Left ventricle myocardium inferior (tissue), 1 donor: ENCODE data around the gene MYLK2. TPM values are rescaled to one million over a fixed set of nuclear protein-coding genes. Genes with fewer than 3 reads are reported as not detected.

Source experiments
- DNase-seq: peaks from one replicate; pipeline ENCODE4 v3.0.0-alpha.2; 2020
- H3K27ac ChIP-seq: fragments of 200-600 bp; replicated peaks from 2 replicates; pipeline ENCODE4 v1.8.0; 2021
- H3K27me3 ChIP-seq: fragments of 200-600 bp; 2 replicates; pipeline ENCODE4 v1.8.0; 2021; ENCODE audit warnings: low read depth
- H3K36me3 ChIP-seq: fragments of 200-600 bp; 2 replicates; pipeline ENCODE4 v1.8.0; 2021
- H3K4me1 ChIP-seq: fragments of 200-600 bp; 2 replicates; pipeline ENCODE4 v1.8.0; 2021
- H3K4me3 ChIP-seq: fragments of 200-600 bp; 2 replicates; pipeline ENCODE4 v1.8.0; 2021; ENCODE audit warnings: mild to moderate bottlenecking, moderate library complexity
- H3K9me3 ChIP-seq: fragments of 200-600 bp; replicated peaks from 2 replicates; pipeline ENCODE4 v1.8.0; 2021
- CTCF ChIP-seq: fragments of 200-600 bp; IDR thresholded peaks from 2 replicates; pipeline ENCODE4 v1.8.0; 2021; ENCODE audit warnings: antibody characterized with exemption, mild to moderate bottlenecking, borderline replicate concordance
- intact Hi-C: fragments of 100-400 bp; cut with micrococcal nuclease; formaldehyde crosslinking; loops from one replicate; pipeline ENCODE4 v1.11.0; 2022
- total RNA-seq: library from RNA; stranded (reverse); fragmentation: NEBNext Ultra II Directional; extraction: Animal tissue kit (Norgen Biotek cat#: 25700); gene quantifications from one replicate; pipeline ENCODE4 v1.2.1, GENCODE V29; 2021
- donor health status: DM: no; HTN: yes; CAD: no; lungs with severe emphysema.

MYLK2 gene
- total RNA-seq, 1 donor from 2014 or later, result 0.25 TPM

- Histone ChIP-seq H3K36me3 (no peaks in the 10 kb centered on the region), H3K27ac (no peak overlapping the region), H3K4me1 (peaks cover 20% of the 10 kb centered on the region), H3K4me3 (no peak overlapping the region), H3K9me3 (no peaks in the 10 kb centered on the region), H3K27me3 (peaks cover 42% of the 10 kb centered on the region)
- intact Hi-C loops, result no loop called here
- no peak for TF ChIP-seq CTCF
- no peak for DNase-seq
Observed at GRCh38 chr20:31862157-31862470, 43.0 kb downstream of the MYLK2 start.

GRCh38 chr20:31862506-31862905 lies 43.4 kb downstream of the MYLK2 start:
- no peak overlapping the region for H3K4me3 ChIP-seq
- TF ChIP-seq CTCF, result no peak
- peaks cover 38% of the 10 kb centered on the region for H3K27me3 ChIP-seq
- no peaks in the 10 kb centered on the region for H3K9me3 ChIP-seq
- H3K4me1 ChIP-seq, result peaks cover 20% of the 10 kb centered on the region
- no peak for DNase-seq
- H3K27ac ChIP-seq, result no peak overlapping the region
- no peaks in the 10 kb centered on the region for H3K36me3 ChIP-seq
- intact Hi-C loops, result no loop called here

- H3K4me3 ChIP-seq, result no peak overlapping the region
- intact Hi-C loops, result no loop called here
- TF ChIP-seq CTCF, result no peak
Observed at GRCh38 chr20:31863296-31864085, 44.3 kb downstream of the MYLK2 start.

GRCh38 chr20:31864521-31865400 lies 45.6 kb downstream of the MYLK2 start:
- H3K4me1 ChIP-seq, result peaks cover 28% of the 10 kb centered on the region
- H3K4me3 ChIP-seq, result no peak overlapping the region
- H3K27me3 ChIP-seq, result peaks cover 30% of the 10 kb centered on the region
- no peaks in the 10 kb centered on the region for H3K36me3 ChIP-seq
- TF ChIP-seq CTCF, result no peak
- intact Hi-C loops, result no loop called here
- H3K9me3 ChIP-seq, result no peaks in the 10 kb centered on the region
- DNase-seq, result no peak
- no peak overlapping the region for H3K27ac ChIP-seq

More at GRCh38 chr20:31863296-31864085, 44.3 kb downstream of the MYLK2 start:
- H3K36me3 ChIP-seq, result no peaks in the 10 kb centered on the region
- H3K4me1 ChIP-seq, result peaks cover 20% of the 10 kb centered on the region
- peaks cover 28% of the 10 kb centered on the region for H3K27me3 ChIP-seq
- H3K27ac ChIP-seq, result no peak overlapping the region
- no peaks in the 10 kb centered on the region for H3K9me3 ChIP-seq
- DNase-seq, result no peak

- DNase-seq, result no peak
- Histone ChIP-seq H3K36me3 (no peaks in the 10 kb centered on the region), H3K4me3 (no peak overlapping the region), H3K4me1 (peaks cover 28% of the 10 kb centered on the region), H3K27me3 (peaks cover 17% of the 10 kb centered on the region), H3K27ac (no peak overlapping the region), H3K9me3 (no peaks in the 10 kb centered on the region)
- no peak for TF ChIP-seq CTCF
- intact Hi-C loops, result no loop called here
Observed at GRCh38 chr20:31866221-31866620, 47.1 kb downstream of the MYLK2 start.
